Measurements from ENCODE around the gene MYCN.
"Not testable (repeated sequence)": the region's sequence is repeated elsewhere in the genome, so short reads cannot be mapped to it uniquely, and the experiment has no call there.

Gene MYCN

DNA sequence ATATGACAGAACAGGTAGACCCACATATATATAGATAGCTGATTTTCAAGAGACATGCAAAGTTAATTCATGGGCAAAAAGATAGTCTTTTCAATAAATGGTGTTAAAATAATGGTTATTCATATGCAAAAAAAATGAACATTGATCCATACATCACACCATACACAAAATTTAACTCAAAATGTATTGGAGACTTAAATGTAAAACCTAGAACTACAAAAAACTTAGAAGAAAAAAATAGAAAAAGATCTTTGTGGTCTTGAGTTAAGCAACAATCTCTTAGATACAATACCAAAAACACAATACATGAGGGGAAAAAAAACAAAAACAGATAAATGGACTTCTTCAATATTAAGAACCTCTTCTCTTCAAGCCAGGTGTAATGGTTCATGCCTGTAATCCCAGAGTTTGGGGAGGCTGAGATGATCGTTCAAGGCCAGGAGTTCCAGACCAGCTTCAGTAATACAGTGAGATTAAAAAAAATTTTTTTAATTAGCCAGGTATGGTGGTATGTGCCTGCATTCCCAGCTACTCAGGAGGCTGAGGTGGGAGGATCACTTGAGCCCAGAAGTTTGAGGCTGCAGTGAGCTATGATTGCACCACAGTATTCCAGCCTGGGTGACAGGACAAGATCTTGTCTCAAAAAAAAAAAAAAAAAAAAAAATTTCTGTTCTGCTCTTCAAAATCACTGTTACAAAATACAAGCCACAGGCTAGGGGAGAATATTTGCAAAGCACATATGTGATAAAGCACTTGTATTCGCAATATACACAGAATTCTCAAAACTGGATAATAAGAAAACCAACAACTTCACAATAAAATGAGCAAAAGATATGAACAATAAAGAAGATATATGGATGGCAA lies 32.7 kb upstream of the MYCN start:
- DNase-seq (ENCODE audit: low read depth, low spot score), result no peak

DNA sequence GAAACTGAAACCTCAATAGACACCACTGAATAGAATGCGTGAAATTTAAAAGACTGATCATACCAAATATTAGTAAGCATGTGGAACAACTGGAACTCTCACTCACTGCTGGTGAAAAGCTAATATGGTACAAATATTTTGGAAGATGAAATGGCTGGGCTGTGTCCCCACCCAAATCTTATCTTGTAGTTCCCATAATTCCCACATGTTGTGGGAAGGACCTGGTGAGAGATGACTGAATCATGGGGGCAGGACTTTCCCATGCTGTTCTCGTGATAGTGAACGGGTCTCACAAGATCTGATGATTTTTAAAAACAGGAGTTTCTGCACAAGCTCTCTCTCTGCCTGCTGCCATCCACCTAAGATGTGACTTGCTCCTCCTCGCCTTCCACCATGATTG lies 32.0 kb upstream of the MYCN start:
- no peak for DNase-seq (ENCODE audit: low read depth, low spot score)

- no peak for DNase-seq (ENCODE audit: low read depth, low spot score)
Observed at GRCh38 chr2:15909157-15909556, 31.2 kb upstream of the MYCN start.

DNA sequence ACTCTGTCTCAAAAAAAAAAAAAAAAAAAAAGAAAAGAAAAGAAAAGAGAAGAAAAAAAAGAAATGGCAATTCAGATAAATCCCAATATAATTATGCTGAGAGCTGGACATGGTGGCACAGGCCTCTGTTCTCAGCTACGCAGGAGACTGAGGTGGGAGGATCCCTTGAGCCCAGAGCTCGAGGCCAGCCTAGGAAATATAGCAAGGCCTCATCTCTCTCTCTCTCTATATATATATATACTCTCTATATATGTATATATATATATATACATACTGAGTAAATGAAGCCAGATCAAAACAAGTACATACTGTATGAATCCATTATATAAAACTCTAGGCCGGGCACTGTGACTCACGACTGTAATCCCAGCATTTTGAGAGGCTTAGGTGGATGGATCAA lies 30.6 kb upstream of the MYCN start:
- DNase-seq (ENCODE audit: low read depth, low spot score), result no peak

- DNase-seq (ENCODE audit: low read depth, low spot score), result not testable (repeated sequence)
Observed at GRCh38 chr2:15911270-15911669, 29.1 kb upstream of the MYCN start.

DNA sequence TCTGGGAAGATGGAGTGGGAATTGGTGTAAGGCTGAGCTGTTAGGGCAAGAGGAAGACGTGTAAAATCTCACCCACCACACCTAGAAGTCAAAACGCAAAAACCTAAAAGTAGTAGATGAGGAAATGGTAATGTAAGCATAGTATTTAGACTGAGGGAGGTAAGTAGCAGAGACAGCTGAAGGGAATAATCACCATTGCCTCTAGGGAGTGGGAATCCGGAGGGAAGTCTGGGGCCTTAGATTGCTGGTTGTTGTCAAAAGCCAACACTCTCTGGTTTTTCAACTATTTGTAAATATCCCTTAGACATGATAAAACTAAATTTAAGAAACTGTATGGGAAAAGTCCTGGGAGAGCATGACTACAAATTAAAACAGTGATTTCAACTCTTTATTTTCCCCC lies 28.7 kb upstream of the MYCN start:
- DNase-seq (ENCODE audit: low read depth, low spot score), result no peak

- DNase-seq (ENCODE audit: low read depth, low spot score), result no peak
Observed at GRCh38 chr2:15912203-15912602, 28.1 kb upstream of the MYCN start.

- DNase-seq (ENCODE audit: low read depth, low spot score), result no peak
Observed at GRCh38 chr2:15913146-15913545, 27.2 kb upstream of the MYCN start.

GRCh38 chr2:15914596-15915385 lies 25.6 kb upstream of the MYCN start:
- no peak for DNase-seq (ENCODE audit: low read depth, low spot score)

DNA sequence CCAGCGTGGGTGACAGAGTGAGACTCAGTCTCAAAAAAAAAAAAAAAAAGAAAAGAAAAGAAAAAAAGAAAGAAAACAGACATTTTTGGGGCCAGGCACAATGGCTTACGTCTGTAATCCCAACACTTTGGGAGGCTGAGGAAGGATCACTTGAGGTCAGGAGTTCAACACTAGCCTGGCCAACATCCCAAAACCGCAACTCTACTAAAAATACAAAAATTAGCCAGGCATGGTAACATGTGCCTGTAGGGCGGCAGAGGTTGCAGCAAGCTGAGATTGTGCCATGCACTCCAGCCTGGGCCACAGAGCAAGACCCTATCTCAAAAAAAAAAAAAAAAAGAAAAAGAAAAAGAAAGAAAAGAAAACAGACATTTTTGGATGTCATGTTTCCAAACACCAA lies 24.8 kb upstream of the MYCN start:
- DNase-seq (ENCODE audit: low read depth, low spot score), result not testable (repeated sequence)

- DNase-seq (ENCODE audit: low read depth, low spot score), result no peak
Observed at GRCh38 chr2:15916336-15916735, 24.0 kb upstream of the MYCN start.

- no peak for DNase-seq (ENCODE audit: low read depth, low spot score)
Observed at GRCh38 chr2:15918761-15919356, 21.5 kb upstream of the MYCN start.

- no peak for DNase-seq (ENCODE audit: low read depth, low spot score)
Observed at GRCh38 chr2:15919716-15920434, 20.5 kb upstream of the MYCN start.

DNA sequence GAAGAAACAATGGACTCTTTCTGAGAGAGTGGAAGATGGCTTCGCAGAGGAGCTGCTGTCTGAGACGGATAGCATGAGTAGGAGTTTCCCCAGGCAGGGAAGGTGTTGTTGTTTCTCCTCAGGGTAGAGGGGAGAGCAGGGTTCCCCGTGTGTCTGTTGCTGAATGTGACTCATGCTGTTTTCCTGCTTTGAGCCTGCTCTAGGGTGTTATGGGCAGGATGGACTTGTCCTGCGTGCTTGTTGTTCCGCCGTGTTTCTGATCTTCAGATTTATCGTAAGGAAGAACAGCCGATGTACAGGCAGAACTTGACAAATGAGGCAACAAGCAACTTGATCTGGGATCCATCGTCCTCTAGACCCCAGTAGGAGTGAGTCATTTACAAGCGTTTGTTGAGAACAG lies 19.7 kb upstream of the MYCN start:
- DNase-seq (ENCODE audit: low read depth, low spot score), result no peak

DNA sequence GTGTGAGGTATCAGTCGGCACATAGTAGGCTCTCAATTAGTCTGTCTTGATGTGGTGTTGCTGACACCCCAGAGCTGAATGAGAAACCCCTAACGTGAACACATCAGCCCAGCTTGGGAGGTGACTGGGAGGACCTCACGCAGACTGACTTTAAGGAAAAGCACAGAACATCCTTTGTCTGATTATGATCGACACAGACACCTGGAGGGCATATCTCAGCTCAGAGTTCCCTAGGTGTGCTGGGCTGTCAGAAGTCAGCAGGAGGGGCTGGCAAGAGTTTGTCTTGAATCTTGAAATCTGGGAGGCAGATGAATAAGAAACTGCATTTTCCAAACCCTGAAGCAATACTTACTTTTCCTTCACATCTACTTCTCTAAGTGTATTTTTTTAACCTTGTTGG lies 16.8 kb upstream of the MYCN start:
- no peak for DNase-seq (ENCODE audit: low read depth, low spot score)

DNA sequence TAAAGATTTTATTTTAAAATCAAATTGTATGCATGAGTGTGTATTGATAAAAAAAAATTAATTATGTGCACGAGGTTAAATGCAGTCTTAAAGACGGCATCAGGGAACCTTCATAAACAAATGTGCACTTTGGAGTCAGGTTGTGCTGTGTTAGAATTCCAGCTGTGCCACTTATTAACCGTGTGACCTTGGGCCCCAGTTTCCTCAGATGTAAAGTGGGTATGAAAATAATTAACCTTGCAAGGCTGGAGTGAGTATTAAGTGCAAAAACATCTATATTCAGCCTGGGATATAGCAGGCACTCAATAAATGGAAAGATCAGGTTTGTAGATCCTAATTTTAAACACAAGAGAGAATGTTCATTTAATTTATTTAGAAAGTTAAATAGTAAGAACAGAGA lies 14.5 kb upstream of the MYCN start:
- DNase-seq (ENCODE audit: low read depth, low spot score), result no peak

- DNase-seq (ENCODE audit: low read depth, low spot score), result no peak
Observed at GRCh38 chr2:15926252-15926651, 14.1 kb upstream of the MYCN start.

GRCh38 chr2:15927551-15928218 lies 12.7 kb upstream of the MYCN start:
- DNase-seq (ENCODE audit: low read depth, low spot score), result no peak

DNA sequence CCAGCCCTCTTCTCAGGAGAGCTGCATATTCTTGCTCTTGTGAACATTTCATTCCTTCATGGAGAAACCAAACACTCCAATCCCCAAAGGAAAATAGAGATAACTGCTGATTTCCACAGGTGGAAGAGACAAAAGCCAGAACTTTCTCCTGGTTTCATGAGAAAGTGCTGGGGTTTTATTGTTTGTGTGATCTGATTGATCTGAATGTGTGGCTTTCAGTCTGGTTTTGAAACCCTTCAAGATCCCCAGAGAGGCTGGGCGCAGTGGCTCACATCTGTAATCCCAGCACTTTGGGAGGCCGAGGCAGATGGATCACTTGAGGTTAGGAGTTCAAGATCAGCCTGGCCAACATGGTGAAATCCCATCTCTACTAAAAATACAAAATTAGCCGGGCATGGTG lies 11.3 kb upstream of the MYCN start:
- DNase-seq (ENCODE audit: low read depth, low spot score), result not testable (repeated sequence)

DNA sequence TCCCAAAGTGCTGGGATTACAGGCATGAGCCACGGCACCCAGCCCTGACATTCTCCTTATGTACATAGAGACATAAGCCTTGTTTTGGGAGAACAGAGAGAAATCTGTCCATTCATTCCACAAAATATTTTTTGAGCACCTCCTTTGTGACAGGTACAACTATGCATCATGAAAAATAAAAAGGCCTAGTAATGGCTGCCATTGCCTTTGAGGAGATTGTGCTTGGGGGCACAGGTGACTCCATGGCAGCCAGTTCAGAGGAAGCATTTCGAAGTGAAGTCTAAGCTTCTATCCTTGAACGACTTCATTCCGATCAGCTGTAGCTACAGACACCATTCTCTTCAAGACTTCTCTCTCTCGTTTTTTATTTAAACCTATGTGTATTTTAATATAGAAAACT lies 10.5 kb upstream of the MYCN start:
- DNase-seq (ENCODE audit: low read depth, low spot score), result no peak

DNA sequence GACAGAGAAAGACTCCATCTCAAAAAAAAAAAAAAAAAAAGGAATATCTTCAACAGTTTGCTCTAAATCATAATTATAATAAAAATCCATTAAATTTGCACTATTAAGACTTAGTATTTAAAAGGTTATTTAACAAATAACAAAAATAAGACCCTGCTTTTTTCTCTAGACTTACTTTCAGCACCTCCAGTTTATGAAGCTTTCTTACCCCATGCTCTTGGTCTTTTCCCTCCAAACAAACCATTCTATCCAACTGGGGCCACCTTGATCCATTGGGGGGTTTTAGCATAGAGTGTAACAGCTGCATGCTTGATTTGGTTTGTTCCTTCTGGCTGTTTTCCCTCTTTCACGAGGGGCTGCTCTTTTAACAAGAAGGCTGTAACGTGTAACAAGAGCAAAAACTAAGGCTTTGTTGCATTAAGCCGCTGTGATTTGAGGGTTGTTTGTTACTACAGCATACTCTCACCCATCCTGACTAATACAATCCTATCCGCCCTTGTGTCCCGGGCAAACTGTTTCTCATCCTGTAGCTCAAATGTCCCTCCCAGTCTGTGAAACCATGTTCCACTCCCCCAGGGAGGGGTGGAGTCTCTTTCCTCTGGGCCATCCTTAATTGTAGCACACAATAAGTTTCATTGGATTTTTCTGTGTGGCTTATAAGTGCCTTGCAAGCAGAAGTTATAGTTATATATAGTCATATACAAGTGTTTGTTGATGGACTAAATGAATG lies 9.6 kb upstream of the MYCN start:
- DNase-seq (ENCODE audit: low read depth, low spot score), result no peak

All from activated naive CD8-positive, alpha-beta T cell treated with anti-CD3 and anti-CD28 coated beads, Interleukin-2, amount 50 U/mL, for 16 hours (primary cell).